Endodermal cell (in vitro differentiated cells): Measurements from ENCODE around the gene MZT1. TPM values are rescaled to one million over a fixed set of nuclear protein-coding genes. Genes with fewer than 3 reads are reported as not detected.

Experiments
- DNase-seq: peaks from one replicate; pipeline ENCODE4 v3.0.0-alpha.2; 2017
- H3K27ac ChIP-seq: 2 replicates; pipeline ENCODE4 v1.5.1; 2013; ENCODE audit warnings: mild to moderate bottlenecking, low read depth, low read length, moderate library complexity
- H3K27me3 ChIP-seq: 2 replicates; pipeline ENCODE4 v1.6.1; 2013; ENCODE audit warnings: mild to moderate bottlenecking, low read length, moderate library complexity; ENCODE audit not compliant: insufficient read depth, control insufficient read depth, poor library complexity, severe bottlenecking
- H3K36me3 ChIP-seq: 2 replicates; pipeline ENCODE4 v1.7.0; 2013; ENCODE audit warnings: mild to moderate bottlenecking, low read length, moderate library complexity; ENCODE audit not compliant: control insufficient read depth, insufficient read depth
- H3K4me1 ChIP-seq: one replicate; pipeline ENCODE4 v1.7.0; 2013; ENCODE audit warnings: low read length; ENCODE audit not compliant: control insufficient read depth, insufficient read depth
- H3K4me3 ChIP-seq: 2 replicates; pipeline ENCODE4 v1.5.1; 2013; ENCODE audit warnings: mild to moderate bottlenecking, low read length, moderate library complexity
- H3K9ac ChIP-seq: 2 replicates; pipeline ENCODE4 v1.6.1; 2013; ENCODE audit warnings: mild to moderate bottlenecking, low read length, moderate library complexity; ENCODE audit not compliant: poor library complexity, severe bottlenecking; ENCODE audit errors: extremely low read depth
- H3K9me3 ChIP-seq: 2 replicates; pipeline ENCODE4 v1.6.1; 2013; ENCODE audit warnings: mild to moderate bottlenecking, low read length, moderate library complexity; ENCODE audit not compliant: control insufficient read depth
- H3K27ac Mint-ChIP-seq: 2 replicates; pipeline ENCODE4 v1.8.0; 2020; ENCODE audit warnings: mixed read lengths
- H3K27me3 Mint-ChIP-seq: 2 replicates; pipeline ENCODE4 v1.8.0; 2021; ENCODE audit warnings: mild to moderate bottlenecking, mixed read lengths; ENCODE audit not compliant: insufficient read depth
- H3K36me3 Mint-ChIP-seq: 2 replicates; pipeline ENCODE4 v1.8.0; 2020; ENCODE audit warnings: low read depth, mixed read lengths
- H3K4me1 Mint-ChIP-seq: 2 replicates; pipeline ENCODE4 v1.8.0; 2020; ENCODE audit warnings: mixed read lengths
- H3K4me3 Mint-ChIP-seq: 2 replicates; pipeline ENCODE4 v1.8.0; 2020; ENCODE audit warnings: mild to moderate bottlenecking, moderate library complexity, mixed read lengths
- H3K9me3 Mint-ChIP-seq: 2 replicates; pipeline ENCODE4 v1.8.0; 2020; ENCODE audit warnings: mild to moderate bottlenecking, mixed read lengths
- CTCF ChIP-seq: fragments of 200-600 bp; sonication (generic); conservative IDR thresholded peaks from 2 replicates; pipeline ENCODE4 v1.5.0; 2021; ENCODE audit warnings: antibody characterized with exemption, mild to moderate bottlenecking
- whole genome bisulfite sequencing, 2 experiments: methylation state at CpG; one replicate each; pipeline versions ENCODE4 v1.1.5 to v1.1.7; 2013; ENCODE audit warnings: missing lambda C conversion rate in 2 of 2, mixed read lengths in 1 of 2; ENCODE audit not compliant: insufficient coverage in 1 of 2, insufficient read length in 1 of 2; 5-methylcytosine and 5-hydroxymethylcytosine counted together
- long read RNA-seq, 4 experiments: library from polyadenylated mRNA in 2 of 4; library from RNA in 1 of 4; library from capped mRNA in 1 of 4; stranded (forward) in 3 of 4; unstranded in 1 of 4; transcript quantifications; one replicate each; pipeline ENCODE4 v2.0.0, GENCODE V29; 2020 to 2021; ENCODE audit warnings: inconsistent platforms in 1 of 4
- polyA plus RNA-seq, 2 experiments: library from polyadenylated mRNA; stranded (reverse); fragments of 50-300 nt; gene quantifications; one replicate each; pipeline ENCODE4 v1.2.3, GENCODE V29; 2013
- total RNA-seq, 2 donors: library from RNA; stranded (reverse); fragmentation: NEBNext Ultra II Directional in 1 of 2; extraction: Animal tissue kit (Norgen Biotek cat#: 25700) in 1 of 2; gene quantifications; 2 replicates in 1 of 2; 3 replicates in 1 of 2; pipeline ENCODE4 v1.2.1, GENCODE V29; 2021

MZT1 gene
- total RNA-seq, result 10 to 100 TPM; 22.0 to 27.5 TPM
- polyA plus RNA-seq (2013, experiment 1 of 2), result 50.5 TPM
- polyA plus RNA-seq (2013, experiment 2 of 2), result 54.3 TPM
- long read RNA-seq, experiment 1, transcript MZT1-201 (3 exons, 2,299 nt), result major isoform, 40 of 49 reads
- long read RNA-seq, experiment 1, partial matches to known transcripts, result 1 of 49 reads
- long read RNA-seq, experiment 1, other reads (novel, unspliced or antisense), result 8 of 49 reads
- long read RNA-seq, experiment 2, transcript MZT1-201 (3 exons, 2,299 nt), result major isoform, 91 of 98 reads
- long read RNA-seq, experiment 2, partial matches to known transcripts, result 6 of 98 reads
- long read RNA-seq, experiment 2, other reads (novel, unspliced or antisense), result 1 of 98 reads
- long read RNA-seq, experiment 3, transcript MZT1-201 (3 exons, 2,299 nt), result major isoform, 236 of 243 reads
- long read RNA-seq, experiment 3, partial matches to known transcripts, result 4 of 243 reads
- long read RNA-seq, experiment 3, other reads (novel, unspliced or antisense), result 3 of 243 reads
- long read RNA-seq, experiment 4, transcript MZT1-201 (3 exons, 2,299 nt), result major isoform, 117 of 120 reads
- long read RNA-seq, experiment 4, partial matches to known transcripts, result 1 of 120 reads
- long read RNA-seq, experiment 4, other reads (novel, unspliced or antisense), result 2 of 120 reads

GRCh38 chr13:72727417-72728289, at the start of gene MZT1, which contains the start of gene BORA:
Gene MZT1 (minus strand): TSS chr13:72727629. CDS start chr13:72727602, 27 bp downstream.
Gene BORA (plus strand): TSS chr13:72727923. CDS start chr13:72728941, 1,018 bp downstream.
- no peaks in the 10 kb centered on the region for H3K4me1 ChIP-seq
- Mint-ChIP-seq H3K4me1 (peaks cover 12% of the 10 kb centered on the region), H3K27ac (peak within 1 kb of the TSS; percentile 90), H3K4me3 (peak within 1 kb of the TSS; percentile 87), H3K27me3 (no peaks in the 10 kb centered on the region), H3K36me3 (peaks cover 29% of the 10 kb centered on the region), H3K9me3 (no peaks in the 10 kb centered on the region)
- H3K9me3 ChIP-seq, result no peaks in the 10 kb centered on the region
- H3K27ac ChIP-seq, result peak within 1 kb of the TSS; percentile 34
- H3K27me3 ChIP-seq, result no peaks in the 10 kb centered on the region
- peak; percentile 98 for DNase-seq
- TF ChIP-seq CTCF, result no peak
- H3K4me3 ChIP-seq, result peak within 1 kb of the TSS; percentile 98
- H3K36me3 ChIP-seq, result peaks cover 27% of the 10 kb centered on the region
- WGBS, 2 experiments, result 0 to 1% methylated on average over 31 to 71 of the region's 71 CpGs
- peak within 1 kb of the TSS; percentile 70 for H3K9ac ChIP-seq

GRCh38 chr13:72774019-72774418, 46.6 kb upstream of the MZT1 start:
- peaks cover under 1% of the 10 kb centered on the region for H3K4me1 ChIP-seq
- no peak overlapping the region for H3K9ac ChIP-seq
- TF ChIP-seq CTCF, result no peak
- H3K36me3 ChIP-seq, result peaks cover 94% of the 10 kb centered on the region
- no peak overlapping the region for H3K27ac ChIP-seq
- no peak overlapping the region for H3K4me3 Mint-ChIP-seq
- DNase-seq, result no peak
- no peaks in the 10 kb centered on the region for H3K27me3 ChIP-seq
- peaks cover 70% of the 10 kb centered on the region for H3K36me3 Mint-ChIP-seq
- no peak overlapping the region for H3K27ac Mint-ChIP-seq
- H3K9me3 Mint-ChIP-seq, result no peaks in the 10 kb centered on the region
- WGBS, 2 experiments, result 84% methylated on average over 2 of the region's 2 CpGs; no CpG with 5 or more reads in 1 of the 2 experiments
- no peak overlapping the region for H3K4me3 ChIP-seq
- H3K4me1 Mint-ChIP-seq, result no peaks in the 10 kb centered on the region
- H3K27me3 Mint-ChIP-seq, result no peaks in the 10 kb centered on the region
- H3K9me3 ChIP-seq, result no peaks in the 10 kb centered on the region

GRCh38 chr13:72763411-72763810, 36.0 kb upstream of the MZT1 start:
- TF ChIP-seq CTCF, result no peak
- Mint-ChIP-seq H3K4me3 (no peak overlapping the region), H3K9me3 (no peaks in the 10 kb centered on the region), H3K27me3 (no peaks in the 10 kb centered on the region), H3K36me3 (peaks cover 65% of the 10 kb centered on the region), H3K4me1 (no peaks in the 10 kb centered on the region), H3K27ac (no peak overlapping the region)
- peaks cover 98% of the 10 kb centered on the region for H3K36me3 ChIP-seq
- no peaks in the 10 kb centered on the region for H3K9me3 ChIP-seq
- H3K4me3 ChIP-seq, result no peak overlapping the region
- 100% methylated on average over 1 to 2 of the region's 2 CpGs for WGBS, 2 experiments
- H3K27ac ChIP-seq, result no peak overlapping the region
- no peaks in the 10 kb centered on the region for H3K27me3 ChIP-seq
- no peak overlapping the region for H3K9ac ChIP-seq
- no peaks in the 10 kb centered on the region for H3K4me1 ChIP-seq
- DNase-seq, result no peak
